ENCODE data around the gene POMGNT2.

POMGNT2 gene

DNA sequence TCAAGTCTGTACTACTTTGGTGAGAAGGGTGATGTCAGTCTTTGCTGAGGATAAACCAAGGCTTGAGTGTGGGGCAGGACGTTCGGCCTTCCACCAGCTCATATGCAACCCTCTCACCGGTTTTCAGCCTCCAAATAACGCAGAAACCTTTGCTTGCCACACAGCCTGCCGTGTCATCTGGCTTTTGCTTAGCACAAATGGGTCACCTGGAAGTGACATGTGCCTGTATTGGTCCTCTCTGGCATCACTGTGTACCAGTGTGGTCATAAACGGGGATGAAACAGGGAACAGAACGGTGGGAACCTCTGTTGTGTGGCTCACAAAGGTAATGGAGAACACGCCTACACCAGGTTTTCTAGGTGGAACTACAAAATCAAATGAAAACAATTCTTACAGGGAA, 7.1 kb downstream of the POMGNT2 start:
- DNase-seq: no peak

DNA sequence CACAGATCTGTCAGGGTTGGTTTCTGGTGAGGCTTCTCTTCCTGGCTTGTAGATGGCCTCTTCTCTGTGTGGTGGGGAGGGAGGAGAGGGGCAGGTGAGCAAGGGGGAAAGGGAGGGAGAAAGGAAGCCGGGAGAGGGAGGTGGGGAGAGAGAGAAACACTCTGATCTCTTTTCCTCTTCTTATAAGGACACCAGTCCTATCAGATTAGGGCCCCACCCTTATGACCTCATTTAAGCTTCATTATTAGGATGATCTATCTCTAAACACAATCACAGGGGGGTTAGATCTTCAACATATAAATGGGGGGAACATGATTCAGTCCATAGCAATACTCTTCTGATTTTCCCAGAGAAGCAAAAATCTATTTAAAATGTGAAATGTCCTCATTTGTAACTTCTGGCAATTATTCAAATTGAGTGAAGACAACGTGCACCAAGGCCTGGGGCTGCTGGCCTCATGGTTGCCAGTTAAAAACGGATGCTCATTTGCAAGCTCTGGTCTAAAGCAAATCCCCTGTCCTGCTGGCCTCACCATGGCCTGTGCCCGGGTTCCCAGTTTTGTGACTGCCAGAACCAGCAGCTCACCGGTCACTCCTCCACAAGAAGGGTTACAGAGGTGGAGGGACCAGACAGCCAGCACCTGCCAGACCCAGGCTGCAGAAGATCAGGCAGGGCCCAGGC, 8.3 kb downstream of the POMGNT2 start:
- DNase-seq: no peak

DNA sequence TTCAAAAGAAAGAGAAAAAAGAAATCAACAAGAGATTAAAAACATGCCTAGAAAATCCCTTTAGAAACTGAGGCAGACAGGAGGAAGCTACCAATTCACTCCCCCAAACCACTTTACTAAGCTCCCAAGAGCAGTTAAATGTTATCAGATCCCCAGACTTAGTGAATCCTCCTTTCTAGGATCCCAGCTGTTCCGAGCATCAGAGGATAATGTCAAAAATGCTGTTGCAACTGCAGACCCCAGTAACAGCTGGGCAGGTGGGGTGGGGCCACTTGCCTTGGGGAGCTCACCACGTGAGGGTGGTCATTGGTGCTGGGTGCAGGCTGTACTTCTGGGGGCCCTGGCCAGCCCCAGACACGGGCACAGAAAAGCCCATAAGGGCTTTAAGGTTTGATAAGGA, 9.1 kb downstream of the POMGNT2 start:
- DNase-seq: no peak

- DNase-seq: no peak
Measured at GRCh38 chr3:43095370-43095769, 10.5 kb downstream of the POMGNT2 start.

- no peak for DNase-seq
Measured at GRCh38 chr3:43094851-43095250, 11.0 kb downstream of the POMGNT2 start.

- DNase-seq: no peak
Measured at GRCh38 chr3:43094381-43094780, 11.5 kb downstream of the POMGNT2 start.

DNA sequence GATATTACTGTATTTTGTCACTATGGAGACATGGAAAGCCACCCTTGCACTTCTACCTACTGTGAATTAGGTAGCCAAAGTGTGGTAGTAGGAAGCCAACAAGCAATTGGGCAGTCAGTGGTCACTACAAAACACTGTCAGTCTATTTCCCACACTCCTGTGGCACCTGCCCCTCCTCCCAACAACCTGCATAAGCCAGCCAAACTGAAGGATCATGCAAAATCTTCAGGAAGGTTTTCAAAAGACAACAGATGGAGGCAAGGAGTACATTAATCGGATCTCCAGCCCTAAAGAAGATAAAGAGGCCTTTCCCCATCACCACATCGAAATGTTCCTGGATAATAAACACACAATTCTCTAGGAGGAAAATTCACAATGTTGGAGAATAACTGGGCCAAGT, 11.9 kb downstream of the POMGNT2 start:
- no peak for DNase-seq

GRCh38 chr3:43093006-43093405, 12.9 kb downstream of the POMGNT2 start:
- no peak for DNase-seq

DNA sequence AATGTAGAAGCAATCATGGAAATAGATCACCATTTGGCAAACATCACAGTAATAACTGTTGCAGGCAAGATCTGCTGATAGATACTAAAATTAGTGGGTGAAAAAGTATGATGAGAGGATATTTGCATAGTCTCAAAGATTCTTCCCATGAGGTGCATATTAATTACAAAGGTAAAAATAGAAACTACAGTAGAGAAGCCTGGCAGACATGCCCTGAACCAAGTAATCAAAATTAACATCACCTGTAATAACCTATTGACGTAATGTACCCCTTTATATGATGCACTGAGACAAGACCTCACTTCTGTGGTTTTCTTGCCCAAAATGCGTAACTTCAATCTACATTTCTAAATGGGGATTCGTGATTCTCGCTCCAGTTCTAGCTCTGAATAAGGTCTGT, 14.4 kb downstream of the POMGNT2 start:
- DNase-seq: no peak

GRCh38 chr3:43090238-43090637, 15.6 kb downstream of the POMGNT2 start:
- DNase-seq: no peak

GRCh38 chr3:43089081-43089480, 16.8 kb downstream of the POMGNT2 start:
- no peak for DNase-seq

GRCh38 chr3:43087249-43087776, 18.6 kb downstream of the POMGNT2 start:
- DNase-seq: no peak

DNA sequence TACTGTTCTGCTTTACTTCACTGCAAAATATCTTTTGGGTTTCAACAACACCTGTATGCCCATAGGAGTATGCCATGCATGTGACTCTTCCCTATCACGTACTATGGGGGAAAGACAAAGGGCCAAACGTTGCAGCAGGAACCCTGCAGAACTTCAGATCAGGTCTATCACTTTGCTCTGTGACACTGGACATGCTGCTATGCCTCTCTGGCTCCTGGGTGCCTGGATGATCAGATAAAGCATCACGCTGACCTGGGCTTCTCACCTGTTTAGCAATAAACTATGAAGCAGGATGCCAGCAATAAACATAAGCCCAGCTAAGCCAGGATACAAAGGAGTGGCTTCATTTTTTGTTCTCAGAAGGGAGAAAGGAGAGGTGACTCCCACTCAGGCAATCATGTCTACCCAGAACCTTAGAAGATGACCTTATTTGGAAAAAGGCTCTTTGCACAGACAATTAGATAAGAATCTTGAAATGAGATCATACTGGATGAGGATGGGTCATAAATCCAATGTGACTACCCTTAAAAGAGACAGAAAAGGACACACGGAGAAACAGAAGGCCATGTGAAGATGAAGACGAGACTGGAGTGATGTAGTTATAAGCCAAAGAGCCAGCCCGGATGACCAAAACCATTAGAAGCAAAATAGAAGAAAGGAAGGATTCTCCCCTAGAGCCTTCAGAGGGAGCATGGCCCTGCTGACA, 19.3 kb downstream of the POMGNT2 start:
- no peak for DNase-seq

DNA sequence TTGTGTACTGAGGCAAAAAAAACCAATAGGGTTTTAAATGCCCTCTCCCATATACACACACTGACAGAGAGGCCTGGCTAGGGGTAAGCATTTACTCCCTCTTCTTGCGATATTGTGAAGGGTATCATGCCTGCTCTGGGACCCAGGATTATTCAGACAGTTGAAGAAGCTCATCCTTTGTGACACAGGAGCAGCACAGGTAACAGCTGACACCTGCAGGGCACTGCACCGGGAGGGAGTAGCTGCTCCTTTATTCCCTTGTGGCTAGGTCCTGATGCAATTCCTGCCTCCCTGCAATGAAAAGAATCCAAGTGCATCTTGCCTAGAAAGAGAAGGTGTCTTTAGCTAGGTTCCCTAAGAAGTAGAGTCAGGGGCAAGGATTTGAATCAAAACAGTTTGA, 23.4 kb downstream of the POMGNT2 start:
- no peak for DNase-seq

GRCh38 chr3:43081796-43082195, 24.1 kb downstream of the POMGNT2 start:
- no peak for DNase-seq

DNA sequence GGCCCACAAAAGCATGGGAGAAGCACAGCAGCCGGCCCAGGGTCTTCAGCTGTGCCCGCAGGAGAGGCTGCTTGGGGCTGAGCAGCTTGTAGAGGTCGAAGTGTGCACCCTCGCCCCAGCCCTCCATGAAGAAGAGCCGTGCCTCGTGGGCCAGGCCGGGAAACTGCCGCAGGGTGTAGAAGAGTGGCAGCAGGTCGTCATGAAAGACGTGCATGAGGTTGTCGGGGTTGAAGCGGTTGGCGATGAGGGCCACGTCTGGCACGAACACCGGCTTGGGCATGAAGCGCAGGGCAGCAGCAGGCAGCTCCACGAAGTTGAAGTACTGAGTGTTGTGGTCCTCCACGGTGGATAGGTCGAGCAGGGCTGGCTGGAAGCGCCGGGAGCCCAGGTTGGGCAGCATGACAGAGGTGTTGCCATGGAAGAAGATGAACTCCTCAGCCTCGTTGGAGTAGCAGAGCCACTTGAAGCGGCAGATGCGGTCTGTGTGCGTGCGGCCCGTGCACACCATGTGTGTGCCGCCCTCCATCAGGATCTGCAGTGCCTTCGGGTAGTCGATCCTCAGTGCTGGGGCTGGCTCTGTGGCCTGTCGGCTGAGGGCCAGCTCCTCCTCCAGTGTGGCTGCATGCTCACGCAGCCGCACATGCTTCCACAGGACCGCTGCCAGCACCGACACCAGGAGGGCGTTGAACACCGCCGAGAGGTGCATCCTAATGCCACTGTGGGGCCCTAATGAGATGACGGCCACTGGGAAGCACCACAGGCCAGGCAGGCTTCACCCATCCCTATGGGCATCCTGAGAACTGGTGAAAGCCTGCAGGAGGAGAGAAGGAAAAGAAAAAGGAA, 24.9 kb downstream of the POMGNT2 start:
- DNase-seq: no peak

GRCh38 chr3:43079536-43080332, 26.1 kb downstream of the POMGNT2 start:
- DNase-seq: no peak

DNA sequence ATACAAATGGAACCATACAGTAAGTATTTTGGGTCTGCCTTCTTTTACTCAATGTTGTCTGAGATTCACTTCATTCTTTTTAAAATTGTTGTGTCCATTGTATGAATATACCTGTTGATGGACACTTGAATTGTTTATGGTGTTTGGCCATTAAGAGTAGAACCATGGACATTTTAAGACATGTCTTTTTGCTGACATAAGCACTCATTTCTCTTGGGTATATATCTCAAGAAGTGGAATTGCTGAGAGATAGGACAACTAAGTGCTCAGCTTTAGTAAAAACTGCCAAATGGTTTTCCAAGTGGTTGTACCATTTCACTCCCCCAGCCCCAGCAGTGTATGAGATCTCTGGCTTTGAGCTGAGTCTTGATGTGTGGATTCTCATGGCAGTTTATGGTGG, 28.2 kb downstream of the POMGNT2 start:
- DNase-seq: no peak

DNA sequence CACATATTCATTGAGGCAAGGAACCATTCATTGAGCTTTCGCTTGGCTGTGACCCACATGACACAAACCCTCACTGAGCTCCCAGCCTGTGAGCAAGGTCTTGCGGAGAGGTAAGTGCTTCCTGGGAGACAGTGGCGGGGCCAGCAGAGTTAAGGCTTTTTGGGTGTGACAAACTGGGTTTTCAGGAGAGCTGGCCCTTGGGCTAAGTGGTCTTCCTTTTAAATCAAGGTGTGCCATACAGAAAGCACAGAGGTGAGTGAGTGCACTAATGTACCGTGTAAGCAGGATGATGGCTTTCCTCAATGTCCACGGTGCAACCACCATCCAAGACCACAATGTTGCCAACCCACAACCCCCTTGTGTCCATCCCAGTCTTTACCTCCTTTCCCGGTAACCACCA, 28.6 kb downstream of the POMGNT2 start:
- DNase-seq: no peak

- no peak for DNase-seq
Measured at GRCh38 chr3:43076857-43077256, 29.0 kb downstream of the POMGNT2 start.

DNA sequence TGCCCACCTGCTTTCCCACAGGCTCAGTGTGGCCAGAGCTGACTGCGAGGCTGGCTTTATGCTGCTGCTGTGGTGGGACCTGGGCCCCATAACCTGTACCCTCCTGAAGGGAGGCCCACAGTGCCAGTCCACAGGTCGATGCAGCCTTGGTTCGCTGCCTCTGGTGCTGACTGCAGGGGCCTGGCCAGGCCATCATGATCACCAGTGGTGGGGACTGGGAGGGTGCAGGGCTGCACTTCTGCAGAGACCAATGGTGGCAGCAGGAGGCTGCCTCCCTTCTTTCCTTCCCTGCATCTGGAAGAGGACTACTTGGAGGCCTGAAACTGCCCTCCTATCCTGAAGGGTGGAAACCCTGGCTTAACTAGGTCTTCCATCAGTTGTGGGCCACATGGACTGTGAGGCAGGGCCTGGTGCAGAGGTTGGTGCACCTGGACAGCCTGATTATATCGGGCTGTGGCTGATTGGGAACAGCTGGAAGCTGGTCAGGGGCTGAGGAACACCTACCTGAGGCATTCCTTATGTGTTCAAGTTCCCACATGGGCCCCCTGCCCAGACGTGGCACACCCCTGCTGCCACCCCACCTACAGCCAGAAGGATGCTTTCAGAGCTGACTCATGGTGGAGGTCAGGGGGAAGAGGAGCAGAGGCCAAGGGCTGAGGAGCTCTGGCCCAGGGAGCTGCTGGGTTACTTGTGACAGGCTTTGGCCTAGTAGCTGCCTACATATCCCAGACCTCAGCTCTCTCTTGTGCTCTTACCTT, 29.8 kb downstream of the POMGNT2 start:
- no peak for DNase-seq
